ENCODE measurements around the gene DLGAP1.

DNA sequence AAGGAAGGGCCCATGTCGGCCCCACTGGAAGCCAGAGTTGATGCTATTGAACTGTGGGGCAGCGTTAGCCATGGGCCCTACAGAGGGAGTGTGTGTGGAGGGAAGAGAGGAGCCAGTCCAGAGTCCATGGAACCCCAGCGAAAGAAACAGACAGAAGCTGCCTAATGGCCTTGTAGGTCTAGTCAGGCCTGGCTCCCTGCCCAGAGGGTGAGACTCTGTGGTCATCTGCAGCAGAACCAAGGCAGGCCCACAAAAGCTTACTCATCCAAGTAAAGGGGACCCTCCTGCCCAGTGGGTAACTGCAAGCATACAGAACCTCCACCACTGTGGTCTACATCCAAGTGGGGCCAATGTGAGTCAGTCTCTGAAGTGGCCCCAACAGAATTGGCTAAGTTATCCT lies 565.3 kb downstream of the DLGAP1 start:
- TF ChIP-seq, protein P1, sequence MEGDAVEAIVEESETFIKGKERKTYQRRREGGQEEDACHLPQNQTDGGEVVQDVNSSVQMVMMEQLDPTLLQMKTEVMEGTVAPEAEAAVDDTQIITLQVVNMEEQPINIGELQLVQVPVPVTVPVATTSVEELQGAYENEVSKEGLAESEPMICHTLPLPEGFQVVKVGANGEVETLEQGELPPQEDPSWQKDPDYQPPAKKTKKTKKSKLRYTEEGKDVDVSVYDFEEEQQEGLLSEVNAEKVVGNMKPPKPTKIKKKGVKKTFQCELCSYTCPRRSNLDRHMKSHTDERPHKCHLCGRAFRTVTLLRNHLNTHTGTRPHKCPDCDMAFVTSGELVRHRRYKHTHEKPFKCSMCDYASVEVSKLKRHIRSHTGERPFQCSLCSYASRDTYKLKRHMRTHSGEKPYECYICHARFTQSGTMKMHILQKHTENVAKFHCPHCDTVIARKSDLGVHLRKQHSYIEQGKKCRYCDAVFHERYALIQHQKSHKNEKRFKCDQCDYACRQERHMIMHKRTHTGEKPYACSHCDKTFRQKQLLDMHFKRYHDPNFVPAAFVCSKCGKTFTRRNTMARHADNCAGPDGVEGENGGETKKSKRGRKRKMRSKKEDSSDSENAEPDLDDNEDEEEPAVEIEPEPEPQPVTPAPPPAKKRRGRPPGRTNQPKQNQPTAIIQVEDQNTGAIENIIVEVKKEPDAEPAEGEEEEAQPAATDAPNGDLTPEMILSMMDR (IDR thresholded peaks at IDR 0.05): no peak
- TF ChIP-seq EZH2 (IDR thresholded peaks at IDR 0.05): no peak
- TF ChIP-seq EZH2phosphoT487 (IDR thresholded peaks at IDR 0.05): no peak
